ENCODE data around the gene DRAM2. TPM values are rescaled to one million over a fixed set of nuclear protein-coding genes. Genes with fewer than 3 reads are reported as not detected.

The DRAM2 gene
- 10 to 100 TPM; 25.6 to 26.8 TPM for total RNA-seq

DNA sequence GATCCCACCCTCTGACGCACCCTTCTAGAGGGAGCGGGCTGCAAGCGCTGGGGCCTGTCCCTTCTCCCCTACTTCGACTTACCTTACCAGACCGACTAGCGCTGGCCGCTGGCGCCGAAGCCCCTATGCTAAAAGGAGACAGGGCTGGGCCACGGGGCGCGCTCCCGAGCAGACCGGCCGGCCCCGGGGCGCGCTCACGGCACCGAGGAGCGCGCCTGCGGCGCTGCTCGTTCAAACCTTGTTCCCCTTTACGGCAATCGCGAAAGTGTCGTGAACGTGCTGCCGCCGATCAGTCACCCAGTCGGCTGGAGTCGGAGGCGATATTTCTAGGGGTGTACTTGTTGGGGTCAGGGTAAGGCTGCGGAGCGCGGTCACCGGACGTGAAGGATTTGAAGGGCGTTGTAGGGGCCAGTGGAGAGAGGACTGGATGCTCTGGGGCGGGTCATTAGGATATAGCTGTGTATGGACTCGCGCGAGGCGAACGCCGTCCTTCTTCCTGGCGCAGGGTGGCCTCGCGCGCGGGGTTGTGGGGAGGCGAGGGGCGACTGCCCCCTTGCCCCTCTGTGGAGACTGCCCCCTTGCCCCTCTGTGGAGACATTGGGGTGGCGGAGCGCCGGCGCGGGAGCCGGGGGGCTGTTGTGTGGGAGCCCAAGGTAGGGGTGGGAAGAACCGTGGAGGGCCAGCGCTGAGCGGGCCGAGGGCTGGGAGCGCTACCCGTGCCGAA, at the start of gene DRAM2, which contains the start of gene CEPT1:
Gene DRAM2, minus strand, starts transcription at position 138 of the 724 bp plus-strand sequence. CDS start 8,539 bp downstream, outside the sequence.
Gene CEPT1, plus strand, starts transcription at position 268 of the 724 bp plus-strand sequence. CDS start 7,492 bp downstream, outside the sequence.
- peak; percentile 92 for DNase-seq
- Mint-ChIP-seq H3K4me3 (peak within 1 kb of the TSS; percentile 94), H3K9me3 (no peaks in the 10 kb centered on the region), H3K4me1 (peaks cover 43% of the 10 kb centered on the region), H3K27ac (peak within 1 kb of the TSS; percentile 90), H3K27me3 (no peaks in the 10 kb centered on the region), H3K36me3 (peaks cover 24% of the 10 kb centered on the region)

DNA sequence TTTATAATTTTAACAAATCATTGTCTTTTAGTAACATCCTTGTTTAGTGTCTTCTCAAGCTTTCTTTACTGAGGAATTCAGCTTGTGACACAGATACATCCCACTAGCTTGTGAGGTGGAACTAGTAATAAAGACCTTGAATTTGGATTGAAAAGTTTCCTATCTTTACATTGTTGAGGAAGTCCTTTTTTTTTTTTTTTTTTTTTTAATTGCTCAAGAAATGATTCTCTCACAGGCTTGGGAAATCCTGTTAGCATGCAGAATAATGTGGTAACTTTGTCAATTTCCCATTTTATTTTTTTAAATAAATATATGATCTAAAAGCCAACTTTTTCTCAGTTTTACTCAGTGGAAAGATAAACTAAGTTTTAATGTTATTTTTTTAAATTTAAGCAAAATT, 44.8 kb upstream of the DRAM2 start:
- peak overlapping the region; percentile 42 for H3K27ac Mint-ChIP-seq

DNA sequence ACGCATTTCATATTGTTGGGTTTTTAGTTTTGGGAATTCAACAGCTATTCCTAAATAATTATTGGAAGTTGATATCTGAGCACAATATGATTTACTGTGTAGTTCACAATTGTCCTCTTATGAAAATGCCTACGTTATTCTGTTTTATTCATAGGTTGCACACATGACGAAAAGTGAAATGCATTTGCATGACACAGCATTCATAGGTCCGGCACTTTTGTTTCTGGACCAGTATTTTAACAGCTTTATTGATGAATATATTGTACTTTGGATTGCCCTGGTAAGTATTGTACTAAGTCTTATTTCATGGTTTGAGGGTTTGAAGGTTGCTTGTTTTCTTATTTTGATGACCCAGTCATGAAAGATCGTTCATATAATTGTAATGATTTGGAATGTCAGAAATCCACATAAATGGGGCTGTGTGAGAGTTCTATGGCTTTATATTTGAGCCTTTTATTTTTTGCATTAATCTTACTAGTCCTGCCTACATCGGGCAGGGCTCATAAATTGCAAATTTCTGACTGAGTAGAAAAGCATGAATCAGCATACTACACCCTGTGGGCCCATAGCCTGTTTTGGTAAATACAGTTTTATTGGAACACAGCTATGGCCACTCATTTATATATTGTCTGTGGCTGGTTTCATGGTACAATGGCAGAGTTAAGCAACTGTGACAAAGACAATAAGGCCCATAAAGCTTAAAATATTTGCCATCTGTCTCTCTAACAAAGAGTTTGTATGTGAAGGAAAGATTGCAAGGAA, 43.6 kb upstream of the DRAM2 start:
- no peak for DNase-seq
- Mint-ChIP-seq H3K36me3 (peaks cover 74% of the 10 kb centered on the region), H3K9me3 (no peaks in the 10 kb centered on the region), H3K27me3 (no peaks in the 10 kb centered on the region), H3K4me3 (no peak overlapping the region), H3K4me1 (peaks cover 71% of the 10 kb centered on the region), H3K27ac (peak overlapping the region; percentile 64)

More for the DNA sequence above, 44.8 kb upstream of the DRAM2 start:
- H3K4me1 Mint-ChIP-seq, result peaks cover 78% of the 10 kb centered on the region
- no peak overlapping the region for H3K4me3 Mint-ChIP-seq
- no peaks in the 10 kb centered on the region for H3K9me3 Mint-ChIP-seq
- peaks cover 79% of the 10 kb centered on the region for H3K36me3 Mint-ChIP-seq
- no peak for DNase-seq
- no peaks in the 10 kb centered on the region for H3K27me3 Mint-ChIP-seq

DNA sequence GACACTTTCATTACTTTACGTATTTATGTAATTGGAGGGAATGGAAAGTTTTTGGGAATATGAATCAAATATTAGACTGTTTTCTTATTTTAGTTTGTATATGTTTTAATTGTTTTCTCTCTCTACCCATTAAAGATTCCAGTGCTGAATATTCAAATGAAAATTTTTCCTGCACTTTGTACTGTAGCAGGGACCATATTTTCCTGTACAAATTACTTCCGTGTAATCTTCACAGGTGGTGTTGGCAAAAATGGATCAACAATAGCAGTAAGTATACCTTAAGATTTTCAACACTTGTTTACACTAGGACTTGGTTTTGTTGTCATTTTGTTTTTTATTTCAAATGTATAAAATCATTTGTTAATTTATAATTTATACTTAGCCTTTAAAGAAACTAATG, 42.2 kb upstream of the DRAM2 start:
- DNase-seq, result no peak
- no peaks in the 10 kb centered on the region for H3K9me3 Mint-ChIP-seq
- no peak overlapping the region for H3K4me3 Mint-ChIP-seq
- H3K27ac Mint-ChIP-seq, result peak overlapping the region; percentile 55
- peaks cover 57% of the 10 kb centered on the region for H3K4me1 Mint-ChIP-seq
- H3K36me3 Mint-ChIP-seq, result peaks cover 63% of the 10 kb centered on the region
- H3K27me3 Mint-ChIP-seq, result no peaks in the 10 kb centered on the region

DNA sequence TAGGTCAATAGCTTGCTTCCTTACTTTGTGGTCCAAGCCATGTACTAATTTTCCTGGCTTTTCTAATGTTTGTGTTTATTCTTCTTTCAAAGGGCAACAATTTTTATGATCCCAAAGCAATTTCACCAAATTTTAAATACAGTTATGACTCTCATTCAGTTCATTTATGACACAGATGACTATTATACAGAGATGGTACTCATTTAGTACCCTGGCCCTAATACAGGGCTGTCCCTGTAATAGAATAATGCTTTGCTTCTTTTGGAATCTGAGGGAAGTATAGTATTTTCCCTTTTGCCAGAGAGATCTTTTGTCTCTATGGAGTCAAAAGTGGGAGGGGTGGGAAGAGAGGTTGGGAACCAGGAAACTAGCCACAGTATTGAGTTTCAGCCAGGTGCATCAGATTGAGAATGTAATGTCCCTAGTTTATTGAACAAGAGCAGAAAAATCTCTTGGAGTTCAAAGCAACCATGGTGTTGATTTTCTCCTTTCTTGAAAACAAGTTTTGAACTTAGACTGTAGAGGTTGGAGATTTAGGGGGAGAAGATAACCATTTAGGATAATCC, 40.2 kb upstream of the DRAM2 start:
- no peaks in the 10 kb centered on the region for H3K9me3 Mint-ChIP-seq
- H3K4me3 Mint-ChIP-seq, result no peak overlapping the region
- no peak for DNase-seq
- H3K27me3 Mint-ChIP-seq, result no peaks in the 10 kb centered on the region
- peaks cover 44% of the 10 kb centered on the region for H3K4me1 Mint-ChIP-seq
- H3K36me3 Mint-ChIP-seq, result peaks cover 46% of the 10 kb centered on the region
- peak overlapping the region; percentile 22 for H3K27ac Mint-ChIP-seq

DNA sequence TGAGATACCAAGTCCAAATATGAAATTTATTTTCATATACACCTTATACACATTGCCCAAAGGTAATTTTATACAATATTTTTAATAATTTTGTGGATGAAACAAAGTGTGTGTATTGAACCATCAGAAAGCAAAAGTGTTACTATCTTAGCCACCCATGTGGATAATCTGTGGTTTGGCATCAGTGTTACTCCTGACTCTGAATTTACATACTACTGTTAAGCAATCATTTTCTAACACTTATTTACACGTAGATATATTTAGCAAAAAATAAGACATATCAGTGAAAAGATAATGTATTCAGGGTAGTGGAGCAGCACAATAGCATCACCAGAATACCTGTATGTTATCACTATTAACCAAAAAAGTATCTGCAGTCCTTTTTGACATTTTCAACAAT, 36.8 kb upstream of the DRAM2 start:
- Mint-ChIP-seq H3K9me3 (no peaks in the 10 kb centered on the region), H3K4me3 (no peak overlapping the region), H3K27ac (no peak overlapping the region), H3K36me3 (peaks cover 38% of the 10 kb centered on the region), H3K27me3 (no peaks in the 10 kb centered on the region), H3K4me1 (peaks cover 43% of the 10 kb centered on the region)
- DNase-seq, result no peak

DNA sequence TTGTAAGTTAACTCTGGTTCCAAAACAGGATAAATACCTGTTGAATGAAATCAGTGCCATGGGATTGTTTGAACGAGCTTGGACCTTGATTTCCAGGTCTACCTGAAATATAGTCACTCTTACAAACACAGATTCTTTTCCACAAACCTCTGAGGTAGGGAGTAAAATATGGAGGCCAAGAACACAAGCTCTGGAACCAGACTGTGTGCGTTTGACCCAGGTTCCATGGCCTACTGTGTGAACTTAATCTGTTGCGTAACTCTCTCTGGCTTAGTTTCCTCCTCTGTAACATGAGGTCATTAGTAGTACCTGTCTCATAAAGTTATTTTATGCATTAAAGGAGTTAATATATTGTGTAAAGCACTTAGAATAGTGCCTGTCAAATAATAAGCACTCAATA, 35.5 kb upstream of the DRAM2 start:
- H3K4me1 Mint-ChIP-seq, result peaks cover 39% of the 10 kb centered on the region
- H3K4me3 Mint-ChIP-seq, result no peak overlapping the region
- no peaks in the 10 kb centered on the region for H3K9me3 Mint-ChIP-seq
- peaks cover 32% of the 10 kb centered on the region for H3K36me3 Mint-ChIP-seq
- no peaks in the 10 kb centered on the region for H3K27me3 Mint-ChIP-seq
- H3K27ac Mint-ChIP-seq, result no peak overlapping the region
- no peak for DNase-seq

DNA sequence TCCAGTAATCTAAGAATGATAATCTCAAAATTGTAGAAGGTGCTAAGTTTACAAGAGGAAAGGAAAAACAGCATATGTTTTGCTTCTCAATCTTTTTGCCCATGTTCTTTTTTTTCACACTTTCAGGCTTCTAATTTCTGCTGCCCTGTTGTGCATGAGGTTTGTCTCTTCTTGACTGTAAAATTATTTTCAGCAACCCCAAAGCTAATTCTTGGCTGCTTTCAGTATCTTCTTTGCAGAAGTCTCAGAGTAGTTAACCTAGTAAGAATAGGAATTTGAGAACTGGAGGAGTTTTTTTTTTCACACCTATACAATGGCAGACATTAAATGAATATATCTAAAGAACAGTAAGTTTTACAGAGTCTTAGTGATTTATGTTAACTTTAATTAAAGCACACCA, 34.2 kb upstream of the DRAM2 start:
- H3K27ac Mint-ChIP-seq, result peak overlapping the region; percentile 75
- H3K4me1 Mint-ChIP-seq, result peaks cover 29% of the 10 kb centered on the region
- H3K36me3 Mint-ChIP-seq, result peaks cover 21% of the 10 kb centered on the region

DNA sequence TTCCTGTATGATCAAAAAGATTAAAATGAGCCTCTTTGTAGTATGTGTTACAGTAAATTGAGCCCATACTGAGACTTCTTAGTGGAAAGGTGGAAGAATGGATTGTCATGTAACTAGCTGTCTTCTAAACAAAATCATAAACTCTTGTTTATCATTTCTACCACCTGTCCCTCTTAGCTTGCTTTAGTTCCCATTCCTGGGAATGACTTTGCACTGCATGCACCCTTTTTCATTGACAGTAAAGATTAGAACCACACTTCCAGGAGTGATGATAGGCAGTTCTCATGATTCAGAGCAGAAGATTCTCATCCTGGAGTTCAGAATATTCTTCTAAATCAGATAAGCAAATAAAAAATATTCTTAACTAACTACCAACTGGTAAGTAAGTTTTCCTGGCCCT, 32.6 kb upstream of the DRAM2 start:
- Mint-ChIP-seq H3K36me3 (peaks cover 25% of the 10 kb centered on the region), H3K27ac (no peak overlapping the region), H3K4me1 (peaks cover 31% of the 10 kb centered on the region), H3K9me3 (no peaks in the 10 kb centered on the region), H3K4me3 (no peak overlapping the region), H3K27me3 (no peaks in the 10 kb centered on the region)
- DNase-seq, result no peak

More for the DNA sequence above, 34.2 kb upstream of the DRAM2 start:
- no peaks in the 10 kb centered on the region for H3K9me3 Mint-ChIP-seq
- no peak for DNase-seq
- H3K27me3 Mint-ChIP-seq, result no peaks in the 10 kb centered on the region
- no peak overlapping the region for H3K4me3 Mint-ChIP-seq

DNA sequence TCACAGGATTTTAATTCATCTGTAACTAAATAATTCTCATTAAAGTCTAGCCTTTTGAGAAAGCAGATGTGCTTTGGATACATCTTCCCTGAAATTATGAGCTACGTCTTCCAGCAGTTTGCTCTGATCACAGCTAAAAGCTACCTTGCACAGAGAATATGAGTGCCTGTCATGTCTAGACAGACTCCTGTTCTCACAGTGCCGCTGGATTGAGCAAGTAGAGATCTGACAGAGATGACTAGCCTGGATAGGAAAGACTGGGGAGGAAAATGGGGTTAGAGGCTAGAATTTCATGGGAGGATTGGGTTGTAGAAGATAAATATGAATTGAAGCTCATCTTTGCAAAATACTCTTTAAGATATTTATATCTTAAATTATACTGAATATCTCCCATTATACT, 24.3 kb upstream of the DRAM2 start:
- no peak overlapping the region for H3K4me3 Mint-ChIP-seq
- DNase-seq, result no peak
- peaks cover 22% of the 10 kb centered on the region for H3K36me3 Mint-ChIP-seq
- no peaks in the 10 kb centered on the region for H3K9me3 Mint-ChIP-seq
- H3K4me1 Mint-ChIP-seq, result peaks cover 13% of the 10 kb centered on the region
- no peaks in the 10 kb centered on the region for H3K27me3 Mint-ChIP-seq
- no peak overlapping the region for H3K27ac Mint-ChIP-seq

DNA sequence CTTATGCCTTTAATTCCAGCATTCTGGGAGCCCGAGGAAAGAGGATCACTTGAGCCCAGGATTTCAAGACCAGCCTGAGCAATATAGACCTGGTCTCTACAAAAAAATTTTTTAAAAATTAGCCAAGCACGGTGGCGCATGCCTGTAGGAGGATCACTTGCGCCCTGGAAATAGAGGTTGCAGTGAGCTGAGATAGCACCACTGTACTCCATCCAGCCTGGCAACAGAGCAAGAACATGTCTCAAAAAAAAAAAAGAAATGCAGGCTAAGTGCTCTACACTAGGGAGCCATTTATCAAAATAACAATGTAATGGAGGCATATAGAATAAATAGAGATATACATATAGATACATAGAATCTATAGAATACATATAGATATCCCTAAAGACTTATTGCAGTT, 23.5 kb upstream of the DRAM2 start:
- H3K27ac Mint-ChIP-seq, result no peak overlapping the region
- peaks cover 13% of the 10 kb centered on the region for H3K4me1 Mint-ChIP-seq
- no peak overlapping the region for H3K4me3 Mint-ChIP-seq
- no peaks in the 10 kb centered on the region for H3K27me3 Mint-ChIP-seq
- H3K9me3 Mint-ChIP-seq, result no peaks in the 10 kb centered on the region
- peaks cover 23% of the 10 kb centered on the region for H3K36me3 Mint-ChIP-seq
- DNase-seq, result no peak

DNA sequence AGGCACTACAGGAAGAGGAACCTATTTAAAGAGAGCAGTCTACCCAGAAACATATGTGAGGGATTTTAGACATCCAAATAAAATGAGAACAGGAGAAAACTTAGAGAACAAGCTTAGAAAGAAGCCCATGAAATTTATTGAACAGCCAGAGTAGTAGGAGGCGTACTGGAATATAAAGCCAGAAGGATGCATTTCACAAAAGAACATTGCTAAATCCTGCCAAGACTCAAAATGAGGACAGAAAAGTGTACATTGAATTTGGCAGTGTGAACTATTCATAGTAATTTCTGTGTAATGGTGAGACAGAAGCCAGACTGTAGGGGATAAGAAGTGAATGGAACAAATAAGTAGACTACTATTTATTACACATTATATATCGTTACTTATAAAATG, 22.6 kb upstream of the DRAM2 start:
- DNase-seq, result no peak
- no peaks in the 10 kb centered on the region for H3K27me3 Mint-ChIP-seq
- H3K36me3 Mint-ChIP-seq, result peaks cover 18% of the 10 kb centered on the region
- H3K27ac Mint-ChIP-seq, result no peak overlapping the region
- H3K9me3 Mint-ChIP-seq, result no peaks in the 10 kb centered on the region
- peaks cover 12% of the 10 kb centered on the region for H3K4me1 Mint-ChIP-seq
- H3K4me3 Mint-ChIP-seq, result no peak overlapping the region

DNA sequence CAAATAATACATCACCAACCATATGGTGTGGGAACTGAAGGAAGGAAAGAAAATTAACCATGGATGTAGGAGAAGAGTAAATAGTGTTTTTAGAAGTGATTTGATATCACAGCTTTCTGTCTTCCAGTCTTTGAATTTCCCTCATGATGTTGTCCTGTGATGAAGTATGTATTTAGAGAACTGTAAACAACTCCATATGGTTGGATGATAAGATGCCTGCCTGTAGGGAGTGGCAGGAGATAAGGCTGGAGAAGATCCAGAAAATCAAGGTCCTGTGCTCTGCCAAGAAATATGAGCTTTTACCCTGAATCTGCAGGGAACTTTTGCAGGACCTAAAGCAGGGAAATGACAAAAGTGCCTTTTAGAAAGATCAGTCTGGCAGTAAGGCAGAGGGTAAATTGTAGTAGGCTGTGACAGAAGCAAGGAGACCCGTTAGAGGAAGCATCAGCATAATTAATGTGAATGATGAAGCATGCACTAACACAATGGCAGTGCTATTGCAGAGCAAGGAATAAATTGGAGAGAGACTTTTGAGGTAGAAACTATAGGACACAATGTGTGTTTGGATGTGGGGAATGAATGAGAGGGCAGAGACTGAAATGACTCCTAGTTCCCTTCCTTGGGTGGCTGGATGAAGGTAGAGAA, 22.1 kb upstream of the DRAM2 start:
- H3K27ac Mint-ChIP-seq, result no peak overlapping the region
- no peaks in the 10 kb centered on the region for H3K9me3 Mint-ChIP-seq
- no peak for DNase-seq
- no peak overlapping the region for H3K4me3 Mint-ChIP-seq
- peaks cover 18% of the 10 kb centered on the region for H3K36me3 Mint-ChIP-seq
- H3K4me1 Mint-ChIP-seq, result peaks cover 13% of the 10 kb centered on the region
- no peaks in the 10 kb centered on the region for H3K27me3 Mint-ChIP-seq

DNA sequence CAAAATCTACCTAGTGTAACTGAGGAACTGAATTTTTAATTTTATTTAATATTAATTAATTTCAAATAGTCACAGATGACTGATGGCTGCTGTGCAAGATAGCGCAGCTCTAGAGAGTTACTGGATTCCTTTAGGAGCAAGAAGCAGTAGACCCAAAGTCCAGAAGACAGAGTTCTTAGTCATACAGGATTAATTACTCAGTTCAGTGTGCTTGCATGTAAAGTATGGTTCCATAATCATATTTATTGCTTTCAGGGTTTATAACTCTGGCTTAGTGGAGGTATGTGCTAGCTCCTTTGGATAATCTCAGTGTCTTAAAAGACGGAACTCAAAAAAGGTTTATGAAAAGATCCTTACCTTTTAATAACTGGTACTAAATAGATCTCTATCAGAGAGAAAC, 17.5 kb upstream of the DRAM2 start:
- Mint-ChIP-seq H3K36me3 (peaks cover 48% of the 10 kb centered on the region), H3K9me3 (peaks cover 2% of the 10 kb centered on the region), H3K27ac (no peak overlapping the region), H3K4me3 (no peak overlapping the region), H3K4me1 (peaks cover 38% of the 10 kb centered on the region), H3K27me3 (no peaks in the 10 kb centered on the region)
- DNase-seq, result no peak
